NK-92 (cell line): ENCODE measurements around the gene SPTBN4.
A peak's percentile ranks its signal among the peaks of the same experiment; 100 is the strongest.
"Not testable (repeated sequence)": the region's sequence is repeated elsewhere in the genome, so short reads cannot be mapped to it uniquely, and the experiment has no call there.

Experiments
- DNase-seq: peaks from one replicate; lab custom pipeline; 2025; ENCODE audit not compliant: unreplicated experiment; lab: John Stamatoyannopoulos, UW

Gene SPTBN4

GRCh38 chr19:40556953-40557530, 90.2 kb downstream of the SPTBN4 start:
- no peak for DNase-seq

DNA sequence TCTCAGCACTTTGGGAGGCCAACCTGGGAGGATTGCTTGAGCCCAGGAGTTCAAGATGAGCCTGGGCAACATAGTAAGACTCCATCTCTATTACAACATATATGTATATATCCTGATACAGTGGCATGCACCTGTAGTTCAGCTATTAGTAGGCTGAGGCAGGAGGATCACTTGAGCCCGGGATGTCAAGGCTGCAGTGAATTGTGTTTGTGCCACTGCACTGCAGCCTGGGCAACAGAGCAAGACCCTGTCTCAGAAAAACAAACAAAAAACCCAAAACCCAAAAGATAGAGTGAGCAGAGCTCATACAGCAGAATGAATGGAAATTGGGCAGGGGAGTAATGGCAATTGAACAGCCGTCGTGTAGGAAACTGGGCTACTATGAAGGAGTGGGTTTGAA, 92.6 kb downstream of the SPTBN4 start:
- no peak for DNase-seq

- DNase-seq: no peak
These were observed 93.3 kb downstream of the SPTBN4 start for GRCh38 chr19:40560092-40560507.

DNA sequence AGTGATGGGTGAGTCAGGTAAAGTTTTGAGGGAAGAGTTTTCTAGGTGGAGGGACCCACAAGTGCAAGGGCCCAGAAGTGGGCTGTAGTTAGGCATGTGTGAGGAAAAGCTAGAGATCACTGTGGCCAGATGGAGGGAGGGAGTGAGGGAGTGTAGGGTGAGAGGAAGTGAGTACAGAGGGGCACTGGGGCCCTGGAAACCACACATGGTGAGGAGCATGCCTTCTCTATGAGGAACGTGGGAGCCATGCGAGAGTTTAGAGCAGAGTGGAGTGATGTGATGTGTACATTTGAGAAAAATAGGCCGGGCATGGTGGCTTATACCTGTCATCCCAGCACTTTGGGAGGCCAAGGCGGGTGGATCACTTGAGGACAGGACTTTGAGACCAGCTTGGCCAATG, 95.1 kb downstream of the SPTBN4 start:
- DNase-seq: no peak

- not testable (repeated sequence) for DNase-seq
These were observed 97.7 kb downstream of the SPTBN4 start for GRCh38 chr19:40564535-40564934.

GRCh38 chr19:40565355-40565754, 98.6 kb downstream of the SPTBN4 start:
- no peak for DNase-seq

GRCh38 chr19:40565910-40566495, 99.2 kb downstream of the SPTBN4 start:
- no peak for DNase-seq

DNA sequence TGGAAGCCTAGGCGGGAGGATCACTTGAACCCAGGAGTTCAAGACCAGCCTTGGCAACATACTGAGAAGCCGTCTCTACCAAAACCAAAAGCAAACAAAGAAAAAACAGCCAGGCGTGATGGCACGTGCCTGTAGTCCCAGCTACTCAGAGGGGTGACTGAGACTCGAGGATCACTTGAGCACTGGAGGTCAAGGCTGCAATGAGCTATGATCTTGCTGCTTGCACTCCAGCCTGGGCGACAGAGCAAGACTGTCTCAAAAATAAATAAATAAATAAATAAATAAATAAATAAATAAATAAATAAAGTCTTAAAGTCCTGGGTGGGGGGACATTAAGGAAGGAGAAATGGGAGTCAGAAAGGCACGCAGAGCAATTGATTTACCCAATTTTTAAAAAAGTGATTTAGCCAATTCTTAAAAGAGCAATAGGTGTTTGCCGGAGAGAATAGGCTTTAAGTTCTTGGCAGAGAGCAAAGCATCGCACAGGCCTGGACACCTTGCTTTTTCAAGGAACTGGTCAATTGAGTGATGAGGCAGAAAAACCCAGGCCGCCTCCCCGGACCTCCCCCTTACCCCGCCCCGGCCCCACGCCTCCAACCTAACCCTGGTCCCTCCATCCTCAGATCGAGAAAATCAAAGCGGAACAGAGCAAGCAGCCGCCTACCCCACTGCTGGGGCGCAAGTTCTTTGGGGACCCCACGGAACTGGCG, 100.4 kb downstream of the SPTBN4 start:
- DNase-seq: no peak

GRCh38 chr19:40567750-40568494, 101.1 kb downstream of the SPTBN4 start:
- no peak for DNase-seq

GRCh38 chr19:40570313-40571004, 103.7 kb downstream of the SPTBN4 start:
- DNase-seq: peak; percentile 71

- DNase-seq: no peak
These were observed 104.2 kb downstream of the SPTBN4 start for GRCh38 chr19:40571005-40571318.

- DNase-seq: no peak
These were observed 105.2 kb downstream of the SPTBN4 start for GRCh38 chr19:40571831-40572495.

DNA sequence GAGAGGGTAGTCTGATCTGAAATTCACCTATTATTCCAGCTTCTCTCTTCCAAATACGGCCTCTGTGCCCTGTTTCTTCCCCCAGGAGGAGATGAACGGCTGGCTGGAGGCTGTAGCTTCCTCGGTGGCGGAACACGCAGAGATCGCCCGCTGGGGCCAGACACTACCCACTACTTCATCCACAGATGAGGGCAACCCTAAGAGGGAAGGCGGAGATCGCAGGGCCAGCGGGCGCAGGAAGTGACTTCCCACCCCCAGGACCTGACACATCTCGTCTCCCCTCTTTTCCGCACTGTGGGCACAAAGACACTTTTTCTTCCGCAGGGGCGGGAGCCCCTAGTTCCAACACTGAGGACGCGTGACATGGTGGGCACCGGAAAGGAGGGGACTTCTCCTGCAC, 108.5 kb downstream of the SPTBN4 start:
- no peak for DNase-seq

GRCh38 chr19:40576151-40576584, 109.4 kb downstream of the SPTBN4 start:
- no peak for DNase-seq

DNA sequence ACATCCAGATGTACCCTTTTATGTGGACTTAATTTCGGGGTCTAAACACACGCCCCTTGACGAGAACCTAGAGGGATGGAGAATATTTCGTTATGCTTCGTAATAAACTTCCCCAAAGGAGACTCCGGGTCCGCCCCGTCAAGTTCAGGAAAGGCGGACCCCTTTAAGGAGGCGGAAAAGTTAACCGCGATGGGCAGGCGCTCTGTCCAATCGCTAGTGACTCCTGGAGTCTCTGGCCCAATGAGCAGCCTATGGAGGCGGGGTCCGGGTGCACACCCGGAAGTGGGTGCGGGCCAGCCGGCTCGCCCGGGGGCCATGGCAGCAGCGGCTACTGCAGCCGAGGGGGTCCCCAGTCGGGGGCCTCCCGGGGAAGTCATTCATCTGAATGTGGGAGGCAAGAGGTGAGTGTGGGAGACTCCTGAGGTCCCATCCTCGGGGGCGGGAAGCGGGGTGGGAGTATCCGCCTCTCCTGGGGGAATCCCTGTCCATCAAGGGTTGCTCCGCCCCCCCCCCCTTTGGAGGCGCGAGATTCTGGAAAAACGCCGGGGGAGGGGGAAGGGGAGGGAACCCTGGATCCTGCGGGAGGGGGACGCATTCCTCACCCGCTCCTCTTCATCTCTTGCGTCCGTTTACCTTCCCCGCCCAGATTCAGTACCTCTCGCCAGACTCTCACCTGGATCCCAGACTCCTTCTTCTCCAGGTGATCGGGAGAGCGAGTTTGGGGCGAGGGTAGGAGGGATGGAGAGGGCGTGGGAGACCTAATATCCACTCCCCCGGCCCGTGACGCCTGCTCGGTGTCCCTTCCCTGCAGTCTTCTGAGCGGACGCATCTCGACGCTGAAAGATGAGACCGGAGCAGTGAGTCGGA, 110.0 kb downstream of the SPTBN4 start, which contains the start of gene SHKBP1:
SHKBP1 (plus strand) TSS at position 289 of the 867 bp plus-strand sequence; CDS start at position 316, 27 bp downstream.
- peak; percentile 79 for DNase-seq

GRCh38 chr19:40578442-40578908, 111.7 kb downstream of the SPTBN4 start:
- DNase-seq: no peak

DNA sequence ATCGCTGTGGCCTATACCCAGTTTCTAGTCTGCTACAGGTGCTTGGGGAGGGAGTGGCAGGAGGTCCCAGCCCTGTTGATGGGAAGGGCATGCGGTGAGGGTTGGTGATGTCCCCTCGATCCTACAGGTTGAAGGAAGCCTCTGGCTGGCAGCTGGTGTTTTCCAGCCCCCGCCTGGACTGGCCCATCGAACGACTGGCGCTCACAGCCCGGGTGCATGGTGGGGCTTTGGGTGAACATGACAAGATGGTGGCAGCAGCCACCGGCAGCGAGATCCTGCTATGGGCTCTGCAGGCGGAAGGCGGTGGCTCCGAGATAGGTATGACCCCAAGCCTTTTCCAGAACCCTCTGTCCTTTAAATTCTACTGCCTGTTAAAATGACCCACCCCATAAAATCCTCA, 113.8 kb downstream of the SPTBN4 start:
- DNase-seq: no peak

GRCh38 chr19:40581531-40581930, 114.7 kb downstream of the SPTBN4 start:
- no peak for DNase-seq

GRCh38 chr19:40582467-40582866, 115.7 kb downstream of the SPTBN4 start:
- DNase-seq: no peak

DNA sequence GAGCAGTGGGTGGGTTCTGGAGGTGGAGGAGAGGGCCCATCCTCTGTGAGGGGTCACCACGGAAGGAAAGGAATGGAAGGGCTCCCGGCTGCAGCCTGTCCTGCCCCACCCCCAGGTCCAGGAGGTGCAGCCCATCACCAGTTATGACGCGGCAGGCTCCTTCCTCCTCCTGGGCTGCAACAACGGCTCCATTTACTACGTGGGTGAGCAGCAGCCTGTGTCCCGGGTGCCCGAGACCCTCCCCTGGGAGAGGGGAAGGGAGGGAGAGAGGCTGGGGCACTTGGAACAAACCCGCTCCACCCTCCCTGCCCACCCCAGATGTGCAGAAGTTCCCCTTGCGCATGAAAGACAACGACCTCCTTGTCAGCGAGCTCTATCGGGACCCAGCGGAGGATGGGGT, 116.5 kb downstream of the SPTBN4 start:
- DNase-seq: no peak
